Measurements from ENCODE around the gene RPS18.

RPS18 gene

GRCh38 chr6:33319939-33320314, 48.1 kb downstream of the RPS18 start:
- TF ChIP-seq OSR1 (CRISPR knock-in tag; IDR thresholded peaks at IDR 0.05) (no peak), ARNTL (CRISPR knock-in tag; IDR thresholded peaks at IDR 0.05; ENCODE audit: borderline replicate concordance, low read depth) (no peak)
- ATAC-seq = no peak

- ATAC-seq = peak; percentile 4; the same call in 2 of the 3 replicates
These were observed 48.7 kb downstream of the RPS18 start for GRCh38 chr6:33320315-33321181.

GRCh38 chr6:33321227-33321626, 49.4 kb downstream of the RPS18 start:
- no peak for ATAC-seq
- TF ChIP-seq TOX (CRISPR knock-in tag; IDR thresholded peaks at IDR 0.05; ENCODE audit: borderline replicate concordance) (no peak), TCF4 (CRISPR knock-in tag; IDR thresholded peaks at IDR 0.05; ENCODE audit: borderline replicate concordance) (no peak), ZNF8 (CRISPR knock-in tag; IDR thresholded peaks at IDR 0.05) (no peak), ZFP3 (CRISPR knock-in tag; IDR thresholded peaks at IDR 0.05) (no peak), CREB5 (CRISPR knock-in tag; IDR thresholded peaks at IDR 0.05; ENCODE audit: low read depth) (no peak), ZFP30 (CRISPR knock-in tag; IDR thresholded peaks at IDR 0.05) (no peak), GLIS3 (CRISPR knock-in tag; IDR thresholded peaks at IDR 0.05) (no peak), ISL1 (CRISPR knock-in tag; IDR thresholded peaks at IDR 0.05) (no peak), RARB (CRISPR knock-in tag; IDR thresholded peaks at IDR 0.05) (no peak), ZNF565 (CRISPR knock-in tag; conservative IDR thresholded peaks at IDR 0.05; ENCODE audit: low read depth) (no peak), ZNF70 (CRISPR knock-in tag; IDR thresholded peaks at IDR 0.05) (no peak), POU6F1 (CRISPR knock-in tag; IDR thresholded peaks at IDR 0.05; ENCODE audit: borderline replicate concordance, low read depth) (no peak), PPARA (CRISPR knock-in tag; IDR thresholded peaks at IDR 0.05; ENCODE audit: borderline replicate concordance) (no peak), PATZ1 (CRISPR knock-in tag; IDR thresholded peaks at IDR 0.05; ENCODE audit: borderline replicate concordance) (no peak), OSR1 (CRISPR knock-in tag; IDR thresholded peaks at IDR 0.05) (no peak), TSHZ2 (CRISPR knock-in tag; IDR thresholded peaks at IDR 0.05) (no peak)

More at GRCh38 chr6:33320315-33321181, 48.7 kb downstream of the RPS18 start:
- TF ChIP-seq SNAI2 (CRISPR knock-in tag; IDR thresholded peaks at IDR 0.05) = no peak
- TF ChIP-seq ISL1 (CRISPR knock-in tag; IDR thresholded peaks at IDR 0.05) = peak; percentile 8; the same call in 1 of the 2 replicates

- no peak for TF ChIP-seq CSDC2 (CRISPR knock-in tag; IDR thresholded peaks at IDR 0.05)
- TF ChIP-seq ZFP3 (CRISPR knock-in tag; IDR thresholded peaks at IDR 0.05) = no peak
- TF ChIP-seq ZNF565 (CRISPR knock-in tag; conservative IDR thresholded peaks at IDR 0.05; ENCODE audit: low read depth) = no peak
- no peak for TF ChIP-seq ZNF70 (CRISPR knock-in tag; IDR thresholded peaks at IDR 0.05)
- ATAC-seq = no peak
These were observed 51.7 kb downstream of the RPS18 start for GRCh38 chr6:33323623-33323948.
